DMS153 (cell line): ENCODE results near the gene BORCS8.

ENCODE experiments used
- DNase-seq: peaks from one replicate; lab custom pipeline; 2025; lab: John Stamatoyannopoulos, UW

BORCS8 gene

DNA sequence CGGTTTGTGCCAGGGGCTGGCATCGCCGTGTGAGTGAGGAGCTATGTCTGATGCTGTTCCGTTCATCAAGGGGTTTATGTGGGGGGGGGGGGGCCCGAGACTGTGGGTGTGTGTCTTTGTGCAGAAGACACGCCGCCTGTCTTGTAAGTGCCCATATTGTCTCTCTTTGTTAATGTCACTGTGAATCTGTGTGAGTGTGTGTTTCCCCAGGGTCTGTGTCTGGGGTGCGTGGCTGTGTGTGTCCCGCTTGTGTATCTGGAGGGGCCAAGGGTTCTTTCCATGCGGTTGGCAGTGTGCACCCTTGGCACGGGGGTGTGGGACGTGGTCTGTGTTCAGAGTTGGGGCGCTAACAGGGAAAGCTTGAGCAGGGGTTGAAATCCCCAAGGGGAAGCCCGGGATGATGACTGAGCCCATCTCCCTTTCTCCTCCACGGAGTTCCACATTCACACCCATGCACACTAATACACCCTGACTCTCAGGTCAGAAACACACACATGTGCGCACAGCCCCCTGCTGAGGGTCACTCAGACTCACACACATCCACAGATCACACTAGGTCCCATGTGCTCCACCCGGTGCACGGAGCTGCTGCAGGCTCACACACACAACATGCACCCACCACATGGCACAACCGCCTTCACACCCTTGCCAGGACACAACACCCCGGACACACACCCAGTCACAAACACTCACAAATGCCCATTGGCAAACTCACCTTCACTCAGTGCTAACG lies 21.6 kb upstream of the BORCS8 start:
- no peak for DNase-seq

DNA sequence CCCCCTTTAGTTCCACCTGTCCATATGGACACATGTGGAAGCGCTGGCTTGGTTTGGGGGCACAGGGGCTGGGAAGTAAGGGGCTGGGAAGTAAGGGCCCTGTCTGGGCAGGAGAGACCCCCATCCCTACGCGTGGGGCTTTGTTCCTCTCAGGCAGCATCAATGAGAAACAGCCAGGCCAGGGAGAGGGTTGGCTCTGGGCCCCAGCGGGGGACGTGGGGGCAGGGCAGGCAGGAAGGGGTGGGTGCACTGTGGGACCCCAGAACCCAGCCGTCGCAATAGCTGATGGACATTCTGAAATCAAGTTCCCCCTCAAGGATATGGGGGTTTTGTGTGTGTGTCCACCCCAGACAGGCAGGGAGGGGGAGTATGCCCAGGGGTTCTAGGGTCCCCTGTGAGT lies 21.0 kb upstream of the BORCS8 start:
- DNase-seq: no peak

DNA sequence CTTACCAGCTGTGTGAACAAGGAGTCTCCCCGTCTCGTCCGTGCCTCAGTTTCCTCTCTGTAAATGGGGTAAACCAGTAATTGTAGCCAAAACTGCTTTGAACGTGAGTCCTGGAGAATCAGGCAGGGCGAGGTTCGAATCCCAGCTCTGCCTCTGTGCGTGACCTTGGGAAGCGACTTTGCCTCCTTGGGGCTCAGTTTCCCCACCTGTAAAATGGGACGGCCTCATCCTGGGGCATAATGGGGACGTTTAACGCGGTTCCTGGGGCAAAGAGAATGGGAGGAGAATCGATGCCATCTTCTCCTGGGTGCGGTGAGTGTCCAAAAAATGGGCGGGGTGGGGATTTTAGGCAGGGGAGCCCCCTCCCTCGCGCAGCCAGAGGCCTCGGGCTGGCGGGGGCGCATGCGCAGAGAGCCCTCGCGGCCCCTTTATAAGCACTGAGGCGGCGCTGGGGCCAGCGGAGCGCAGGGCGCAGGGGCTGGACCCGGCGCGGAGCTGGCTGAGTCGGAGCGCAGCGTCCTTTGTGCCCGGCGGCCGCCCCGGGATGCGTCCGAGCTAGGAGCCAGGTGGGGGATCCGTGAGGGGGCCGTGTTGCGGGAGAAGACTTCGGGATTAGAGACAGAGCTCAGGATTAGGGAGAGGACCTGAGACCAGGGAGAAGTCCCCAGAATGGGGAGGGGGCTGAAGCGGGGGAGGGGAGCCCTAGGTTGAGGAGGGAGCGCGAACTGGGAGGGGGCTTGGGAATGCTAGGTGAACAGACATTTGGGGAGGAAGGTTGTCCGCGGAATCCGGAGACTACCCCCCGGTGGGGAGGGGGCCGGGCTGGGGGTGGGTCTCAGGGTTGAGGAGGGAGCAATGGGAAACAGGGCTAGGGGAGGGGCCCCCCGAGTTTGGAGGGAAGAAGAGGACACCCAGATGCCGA lies 19.8 kb upstream of the BORCS8 start, which contains the start of gene NCAN:
Gene NCAN (plus strand): TSS at position 460 of the 922 bp plus-strand sequence. CDS start 4,996 bp downstream, outside the sequence.
- DNase-seq: no peak

DNA sequence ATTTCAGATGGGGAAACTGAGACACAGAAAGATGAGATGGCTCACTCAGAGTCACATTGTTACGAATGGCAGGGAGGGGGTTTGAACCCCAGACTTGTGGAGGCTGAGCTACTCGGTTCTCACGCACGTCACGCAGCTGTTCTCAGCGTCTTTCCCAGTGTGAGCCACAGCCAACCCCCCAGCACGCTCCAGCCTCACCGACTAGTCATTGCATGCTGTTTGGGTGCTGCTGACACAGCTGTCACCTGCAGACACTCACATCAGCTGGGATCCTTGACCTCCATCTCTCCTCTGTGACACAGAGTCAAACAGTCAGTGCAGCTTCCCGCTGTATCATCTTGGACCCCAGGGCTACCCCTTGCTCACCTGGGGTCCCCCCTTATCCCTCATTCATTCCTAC lies 17.4 kb upstream of the BORCS8 start:
- DNase-seq: no peak

DNA sequence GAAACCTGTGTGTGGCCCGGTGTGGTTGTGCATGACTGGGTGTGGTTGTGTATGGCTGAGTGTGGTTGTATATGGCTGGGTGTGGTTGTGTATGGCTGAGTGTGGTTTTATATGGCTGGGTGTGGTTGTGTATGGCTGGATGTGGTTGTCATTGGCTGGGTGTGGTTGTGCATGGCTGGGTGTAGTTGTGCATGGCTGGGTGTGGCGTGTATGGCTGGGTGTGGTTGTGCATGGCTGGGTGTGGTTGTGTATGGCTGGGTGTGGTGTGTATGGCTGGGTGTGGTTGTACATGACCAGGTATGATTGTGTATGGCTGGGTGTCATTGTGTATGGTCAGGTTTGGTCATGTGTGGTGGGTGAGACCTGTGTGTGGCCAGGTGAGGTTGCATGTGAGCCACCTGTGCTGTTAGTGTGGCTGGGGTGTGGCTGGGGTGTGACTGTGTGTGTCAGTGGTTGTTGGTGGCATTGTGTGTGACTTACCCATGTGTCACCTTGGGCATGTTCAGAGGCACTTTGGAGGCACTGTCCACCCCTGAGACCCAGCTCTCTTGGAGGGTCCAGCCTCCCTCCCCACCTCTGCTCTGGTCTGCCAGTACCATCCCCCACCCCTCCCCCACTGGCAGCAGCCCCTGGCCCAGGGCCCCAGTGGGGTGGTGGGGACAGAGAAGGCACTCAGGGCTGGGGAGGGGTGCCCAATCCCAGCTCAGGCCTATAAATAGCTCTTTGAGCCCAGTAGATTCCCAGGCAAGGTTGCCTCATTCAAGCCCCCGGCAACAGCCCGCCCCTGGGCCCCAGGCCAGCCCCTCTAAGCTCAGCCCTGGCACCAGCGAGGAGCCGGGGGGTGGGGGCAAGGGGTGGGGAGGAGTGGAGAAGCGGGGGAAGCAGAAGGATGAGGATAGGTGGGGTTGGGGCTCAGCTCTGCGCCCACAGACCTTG lies 16.0 kb upstream of the BORCS8 start:
- DNase-seq: no peak

DNA sequence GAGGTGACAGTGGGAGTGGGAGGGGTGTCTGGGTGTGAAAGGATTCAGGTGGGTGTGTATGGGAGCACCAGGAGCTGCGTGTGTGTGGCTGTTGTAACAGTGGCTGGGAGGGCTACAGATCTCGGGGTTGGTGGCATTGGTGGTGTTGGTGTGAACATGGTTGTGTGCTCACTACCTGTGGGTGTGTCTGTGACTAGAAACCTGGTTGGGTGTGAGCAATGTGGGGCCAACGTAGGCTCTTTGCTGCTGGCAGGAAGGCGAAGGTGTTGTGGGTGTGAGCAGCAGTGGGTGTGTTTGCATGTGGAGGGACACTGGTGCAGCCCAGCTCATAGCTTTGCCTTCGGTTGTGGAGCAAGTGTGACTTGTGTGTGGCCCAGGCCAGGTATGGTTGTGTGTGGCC lies 15.0 kb upstream of the BORCS8 start:
- DNase-seq: no peak

DNA sequence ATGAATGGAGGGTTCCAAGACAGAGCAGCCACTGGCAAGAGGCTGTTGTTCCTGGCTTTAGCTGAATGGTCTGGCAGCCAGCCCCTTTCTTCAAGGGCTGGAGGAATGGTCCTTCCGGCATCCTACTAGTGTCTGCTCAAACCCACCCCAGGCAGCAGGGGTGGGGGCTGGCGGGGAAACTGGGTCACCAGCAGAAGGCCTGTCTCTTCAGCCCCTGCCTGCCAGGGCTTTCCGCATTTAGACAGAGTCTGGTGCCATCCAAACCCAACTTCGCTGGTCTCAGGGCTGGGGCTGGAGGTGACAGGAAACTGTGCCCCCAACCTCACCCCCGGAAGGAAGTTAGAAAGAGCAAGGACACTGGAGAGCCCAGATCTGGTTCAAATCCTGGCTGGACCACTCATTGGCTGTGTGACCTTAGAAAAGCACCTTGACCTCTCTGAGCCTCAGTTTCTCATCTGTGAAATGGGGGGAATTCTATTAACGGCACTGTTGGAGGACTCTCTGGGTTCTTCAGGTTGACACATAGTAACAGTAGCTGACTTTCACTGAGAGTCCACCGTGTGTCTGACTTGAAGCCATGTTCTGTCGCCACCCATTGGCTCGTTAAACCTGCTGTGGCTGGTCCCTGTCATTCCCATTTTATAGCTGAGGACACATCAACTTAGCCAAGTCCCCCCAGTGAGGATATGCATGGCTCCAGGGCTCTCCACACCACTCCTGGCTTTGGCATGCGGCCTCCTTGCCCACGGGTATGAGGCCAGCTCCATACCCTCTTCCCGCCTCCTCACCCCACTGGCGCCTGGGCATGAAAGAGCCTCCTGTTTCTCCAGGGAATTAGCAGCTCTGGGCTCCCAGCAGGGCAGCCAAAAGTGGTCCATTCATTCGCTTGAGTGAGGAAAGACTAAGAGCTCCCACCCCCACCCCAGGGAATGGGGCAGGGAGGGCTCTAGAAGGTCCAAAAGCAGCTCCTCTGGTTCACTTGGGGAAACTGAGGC lies 13.8 kb upstream of the BORCS8 start:
- DNase-seq: no peak

DNA sequence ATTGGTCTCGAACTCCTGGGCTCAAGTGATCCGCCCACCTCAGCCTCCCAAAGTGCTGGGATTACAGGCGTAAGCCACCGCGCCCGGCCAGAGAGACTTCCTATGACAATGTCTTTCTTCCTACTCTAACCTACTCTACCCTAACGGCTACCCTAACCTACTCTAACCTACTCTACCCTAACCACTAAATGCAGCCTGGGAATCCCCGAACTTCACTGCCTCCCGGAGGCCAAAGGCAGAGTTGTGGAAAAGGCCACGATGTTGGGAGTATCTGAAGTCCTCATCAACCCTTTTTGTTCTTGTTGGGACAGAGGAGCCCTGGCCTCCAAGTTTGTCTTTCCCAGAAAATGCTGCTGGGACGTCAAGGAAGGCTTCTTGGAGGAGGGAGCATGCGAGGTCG lies 12.2 kb upstream of the BORCS8 start:
- no peak for DNase-seq

DNA sequence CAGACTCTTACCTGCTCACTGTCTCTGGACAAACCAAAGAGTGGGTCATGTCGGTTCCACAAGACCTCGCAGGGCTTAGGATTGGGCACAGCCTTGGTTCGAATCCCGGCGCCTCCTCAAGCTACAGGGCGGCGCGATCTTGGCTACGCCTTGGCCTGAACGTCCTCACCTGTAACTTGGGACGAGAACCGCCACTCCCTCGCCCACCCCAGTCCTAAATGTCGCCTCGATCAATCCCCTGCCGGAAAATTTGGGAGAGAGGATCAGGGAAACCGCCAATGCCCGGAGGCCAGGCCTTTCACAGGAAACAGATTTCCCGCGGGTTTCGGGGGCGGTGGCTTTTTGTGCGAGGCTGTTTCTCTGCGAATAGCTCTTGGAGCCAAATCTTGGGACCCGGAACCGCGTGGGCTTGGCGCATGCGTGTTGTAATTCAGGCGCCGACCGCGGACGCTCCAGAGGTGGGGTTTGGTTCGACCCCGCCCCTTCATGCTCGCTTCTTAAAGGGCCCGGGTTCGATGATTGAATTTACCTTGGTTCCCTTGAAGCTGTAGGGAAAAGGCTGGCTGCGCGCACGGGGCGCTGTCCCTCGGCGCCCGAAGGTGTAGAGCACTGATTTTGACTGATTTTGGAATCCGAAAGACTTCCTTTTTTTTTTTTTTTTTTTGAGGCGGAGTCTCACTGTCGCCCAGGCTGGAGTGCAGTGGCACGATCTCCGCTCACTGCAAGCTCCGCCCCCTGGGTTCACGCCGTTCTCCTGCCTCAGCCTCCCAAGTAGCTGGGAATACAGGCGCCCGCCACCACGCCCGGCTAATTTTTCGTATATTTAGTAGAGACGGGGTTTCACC lies 11.3 kb upstream of the BORCS8 start, which contains the start of gene NR2C2AP:
Gene NR2C2AP (minus strand): TSS at position 403 of the 845 bp plus-strand sequence. CDS start 354 bp downstream, at position 49.
- DNase-seq: peak; percentile 72

DNA sequence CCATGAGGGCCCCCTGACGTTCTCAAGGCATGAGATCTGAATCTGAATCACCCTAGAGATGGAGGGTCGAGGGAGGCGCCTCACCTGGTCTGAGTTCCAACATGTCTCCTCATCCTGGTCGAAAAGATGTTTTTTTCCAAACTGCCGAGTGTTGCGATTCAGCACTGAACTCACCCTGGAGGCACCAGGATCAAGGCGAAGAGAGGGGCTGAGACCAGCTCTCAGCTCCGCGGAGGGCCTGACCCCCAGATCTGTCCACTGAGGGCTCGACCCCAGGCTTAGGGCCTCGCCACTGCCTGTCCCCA lies 10.7 kb upstream of the BORCS8 start:
- no peak for DNase-seq

DNA sequence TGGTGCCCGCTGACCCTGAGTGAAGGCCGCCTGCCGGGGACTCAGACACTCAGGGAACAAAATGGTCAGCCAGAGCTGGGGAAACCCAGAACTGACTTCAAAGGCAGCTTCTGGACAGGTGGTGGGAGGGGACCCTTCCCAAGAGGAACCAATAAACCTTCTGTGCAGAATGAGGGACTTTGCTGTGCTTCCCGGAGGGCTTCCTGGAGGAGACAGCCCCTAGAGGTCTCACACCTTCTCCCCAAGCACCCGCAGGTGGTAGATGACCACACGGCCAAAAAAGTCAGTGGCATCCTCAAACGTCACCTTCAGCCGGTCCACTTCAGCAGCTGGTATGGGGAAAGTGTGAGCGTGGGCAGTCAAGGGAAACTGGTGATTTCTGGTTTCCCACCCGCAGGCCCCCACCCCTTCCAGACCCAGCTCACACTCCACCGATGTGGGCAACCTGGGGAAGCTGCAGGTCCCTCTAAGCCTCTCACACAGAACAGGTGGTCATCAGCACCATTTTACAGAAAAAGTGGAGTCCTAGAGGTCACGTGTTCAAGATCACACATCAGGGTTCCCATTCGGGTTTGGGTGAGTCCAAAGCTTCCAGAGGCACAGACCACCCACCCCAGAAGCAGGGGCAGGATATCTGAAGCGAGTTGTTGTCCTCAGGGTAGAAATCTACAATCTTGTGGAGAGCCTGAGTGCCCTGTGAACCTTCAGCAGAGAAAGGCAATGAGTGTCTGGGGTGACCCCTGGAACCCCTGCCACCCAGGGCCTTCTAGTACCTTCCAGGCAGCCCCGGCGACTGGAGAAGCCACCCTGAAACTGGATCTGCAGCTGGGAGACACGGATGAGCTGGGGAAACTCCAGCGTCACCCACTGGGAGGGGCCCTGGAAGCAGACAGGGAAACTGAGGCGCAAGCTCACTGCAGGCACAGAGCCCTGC lies 10.0 kb upstream of the BORCS8 start:
- DNase-seq: no peak

DNA sequence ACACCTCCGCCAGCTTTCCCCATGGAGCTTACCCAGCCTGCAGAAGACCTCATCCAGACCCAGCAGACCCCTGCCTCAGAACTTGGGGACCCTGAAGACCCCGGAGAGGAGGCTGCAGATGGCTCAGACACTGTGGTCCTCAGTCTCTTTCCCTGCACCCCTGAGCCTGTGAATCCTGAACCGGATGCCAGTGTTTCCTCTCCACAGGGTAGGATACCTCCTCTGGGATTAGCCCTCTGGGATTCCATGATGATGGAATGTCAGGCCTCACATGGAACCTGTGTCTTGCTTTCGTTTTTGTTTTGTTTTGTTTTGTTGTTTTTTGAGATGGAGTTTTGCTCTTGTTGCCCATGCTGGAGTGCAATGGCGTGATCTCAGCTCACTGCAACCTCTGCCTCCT lies 2.0 kb upstream of the BORCS8 start:
- no peak for DNase-seq

DNA sequence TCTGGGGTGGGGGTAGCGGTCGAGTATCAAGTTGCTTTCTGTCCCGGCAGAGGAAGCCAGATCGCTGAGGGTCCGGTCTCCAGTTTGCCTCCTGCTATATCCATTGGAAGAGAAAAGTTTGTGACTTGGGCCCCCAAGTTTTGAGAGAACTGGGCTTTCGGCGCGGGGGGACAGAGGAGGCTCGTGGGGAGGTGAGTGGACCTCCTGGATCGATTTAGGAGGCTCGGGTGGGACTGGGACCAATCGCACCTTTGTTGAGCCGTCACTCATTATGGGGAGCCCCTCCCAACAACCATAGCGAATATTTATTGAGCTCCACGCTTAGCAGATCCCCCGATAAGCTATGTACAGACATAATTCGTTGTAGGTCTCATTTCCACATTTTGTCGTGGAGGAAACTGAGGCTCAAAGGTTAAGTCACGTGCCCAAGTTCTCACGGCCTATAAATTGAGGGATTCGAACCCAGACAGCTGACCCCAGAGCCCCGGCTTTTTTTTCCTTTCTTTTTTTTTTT lies 1.0 kb upstream of the BORCS8 start:
- DNase-seq: no peak

DNA sequence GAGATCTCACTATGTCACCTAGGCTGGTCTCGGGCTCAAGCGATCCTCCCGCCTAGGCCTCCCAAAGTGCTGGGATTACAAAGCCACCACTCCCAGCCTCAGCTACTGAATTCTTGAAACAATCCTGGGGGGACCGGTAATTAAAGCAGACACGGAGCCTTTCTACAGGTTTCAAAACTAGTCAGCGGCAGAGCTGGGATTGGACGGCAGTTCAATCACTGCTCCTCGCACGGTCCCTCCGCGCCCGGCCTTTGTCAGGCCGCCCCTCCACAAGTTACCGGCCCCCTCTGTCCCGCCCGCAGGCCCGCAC lies 229 bp downstream of the BORCS8 start:
- DNase-seq: no peak

DNA sequence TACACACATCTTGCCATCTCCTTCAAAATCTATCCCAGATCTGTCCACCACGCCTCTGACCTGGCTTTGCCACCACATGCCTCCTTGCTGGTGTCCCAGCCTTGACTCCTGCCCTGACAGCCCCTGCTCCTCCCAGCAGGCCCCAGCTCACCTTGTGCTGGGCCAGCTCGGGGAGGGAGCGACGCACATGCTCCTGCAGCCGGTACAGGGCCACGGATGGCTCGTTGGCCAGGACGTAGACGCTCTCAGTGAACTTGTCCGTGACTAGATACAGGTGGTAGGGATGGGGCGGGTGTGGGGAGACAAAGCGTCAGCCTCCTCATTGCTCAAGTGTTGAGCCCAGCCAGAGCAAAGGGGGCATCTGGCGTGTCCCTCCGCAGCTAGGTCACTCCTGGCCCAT lies 5.2 kb downstream of the BORCS8 start:
- DNase-seq: no peak

DNA sequence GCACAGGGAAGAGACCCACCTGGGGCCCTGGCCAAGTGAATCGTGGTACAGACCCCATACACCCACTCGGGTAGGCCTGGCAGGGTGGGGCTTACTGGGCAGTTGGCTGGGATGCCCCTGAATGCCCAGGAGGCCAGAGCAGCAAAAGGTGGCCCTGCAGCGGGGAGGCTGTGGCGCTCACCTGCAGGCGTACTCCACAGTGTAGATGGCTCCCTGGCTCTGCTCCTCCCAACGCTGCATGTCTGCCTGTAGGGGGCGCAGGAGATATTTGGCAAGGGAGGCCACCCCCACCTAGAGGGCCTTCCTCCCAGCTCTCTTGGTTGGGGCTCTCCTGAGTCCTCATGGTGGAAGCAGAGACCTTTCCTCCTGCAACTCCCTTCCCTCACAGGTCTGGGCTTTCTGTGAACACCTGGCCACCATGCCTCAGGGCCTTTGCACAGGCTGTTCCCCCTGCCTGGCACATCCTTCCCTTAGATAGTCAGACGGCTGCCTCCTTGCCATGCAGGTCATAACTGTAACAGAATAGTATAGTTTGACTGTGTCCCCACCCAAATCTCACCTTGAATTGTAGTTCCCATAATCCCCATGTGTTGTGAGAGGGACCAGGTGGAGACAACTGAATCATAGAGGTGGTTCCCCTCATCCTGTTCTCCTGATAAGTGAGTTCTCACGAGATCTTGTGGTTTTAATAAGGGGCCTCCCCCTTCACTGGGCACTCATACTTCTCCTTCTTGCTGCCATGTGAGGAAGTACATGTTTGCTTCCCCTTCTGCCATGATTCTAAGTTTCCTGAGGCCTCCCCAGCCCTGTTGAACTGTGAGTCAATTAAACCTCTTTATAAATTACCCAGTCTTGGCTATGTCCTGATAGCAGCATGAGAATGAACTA lies 5.9 kb downstream of the BORCS8 start:
- DNase-seq: no peak

DNA sequence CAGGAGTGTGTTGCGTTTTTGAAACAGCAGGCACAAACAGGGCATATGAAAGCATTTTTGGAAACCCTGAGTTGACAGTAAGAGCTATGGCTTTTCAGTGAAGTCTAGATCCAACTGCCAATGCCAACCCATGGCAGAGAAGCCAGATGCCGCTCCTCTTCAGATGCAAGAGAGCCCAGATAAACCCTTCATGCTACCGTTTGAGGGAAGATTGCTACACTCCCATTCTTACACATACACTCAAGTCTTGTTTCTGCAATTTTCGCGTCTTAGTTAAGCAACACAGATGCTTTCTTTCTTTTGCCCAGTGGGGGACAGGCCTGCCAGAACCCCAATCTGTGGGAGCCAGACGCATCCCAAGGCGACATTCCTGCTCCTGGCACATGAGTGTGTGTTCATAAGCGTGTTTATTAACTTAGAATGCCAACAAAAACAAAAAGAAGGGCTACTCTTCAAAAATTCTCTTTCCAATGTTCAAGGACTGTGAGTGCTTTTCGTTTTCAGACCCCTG lies 10.4 kb downstream of the BORCS8 start:
- DNase-seq: no peak
